ENCODE measurements around the gene ZFP42. TPM values are rescaled to one million over a fixed set of nuclear protein-coding genes. Genes with fewer than 3 reads are reported as not detected.
"Not testable (repeated sequence)": the region's sequence is repeated elsewhere in the genome, so short reads cannot be mapped to it uniquely, and the experiment has no call there.

The ZFP42 gene
- total RNA-seq, 2 experiments from 2014 or later, result not detected

GRCh38 chr4:188032583-188032982 is 37.0 kb downstream of the ZFP42 start:
- H3K27ac Mint-ChIP-seq, result no peak overlapping the region
- ATAC-seq, result no peak
- no peak overlapping the region for H3K4me3 Mint-ChIP-seq
- H3K36me3 Mint-ChIP-seq, result no peaks in the 10 kb centered on the region
- H3K9me3 Mint-ChIP-seq (ENCODE audit: low read depth), result peaks cover 11% of the 10 kb centered on the region
- peaks cover 3% of the 10 kb centered on the region for H3K27me3 Mint-ChIP-seq
- no peak for DNase-seq
- CTCF ChIA-PET, result no interaction called here
- no peaks in the 10 kb centered on the region for H3K4me1 Mint-ChIP-seq

GRCh38 chr4:188037003-188037713 is 41.6 kb downstream of the ZFP42 start:
- Mint-ChIP-seq H3K4me3 (no peak overlapping the region), H3K4me1 (no peaks in the 10 kb centered on the region), H3K27ac (no peak overlapping the region), H3K27me3 (no peaks in the 10 kb centered on the region), H3K9me3 (ENCODE audit: low read depth) (peaks cover 5% of the 10 kb centered on the region), H3K36me3 (no peaks in the 10 kb centered on the region)
- CTCF ChIA-PET, result no interaction called here
- DNase-seq, result no peak
- no peak for ATAC-seq

- Mint-ChIP-seq H3K36me3 (no peaks in the 10 kb centered on the region), H3K9me3 (ENCODE audit: low read depth) (peaks cover 11% of the 10 kb centered on the region), H3K4me3 (no peak overlapping the region), H3K27ac (no peak overlapping the region), H3K27me3 (no peaks in the 10 kb centered on the region), H3K4me1 (no peaks in the 10 kb centered on the region)
- ATAC-seq (no peak), DNase-seq (no peak)
- CTCF ChIA-PET, result no interaction called here
Measured at GRCh38 chr4:188041721-188042120, 46.1 kb downstream of the ZFP42 start.

- CTCF ChIA-PET, result no interaction called here
- Mint-ChIP-seq H3K27ac (no peak overlapping the region), H3K4me3 (no peak overlapping the region), H3K9me3 (ENCODE audit: low read depth) (peaks cover 11% of the 10 kb centered on the region), H3K36me3 (no peaks in the 10 kb centered on the region), H3K27me3 (no peaks in the 10 kb centered on the region), H3K4me1 (no peaks in the 10 kb centered on the region)
- DNase-seq (no peak), ATAC-seq (no peak)
Measured at GRCh38 chr4:188042191-188042590, 46.6 kb downstream of the ZFP42 start.

- H3K4me1 Mint-ChIP-seq, result no peaks in the 10 kb centered on the region
- no peak overlapping the region for H3K4me3 Mint-ChIP-seq
- H3K27me3 Mint-ChIP-seq, result no peaks in the 10 kb centered on the region
- no peak for ATAC-seq
- CTCF ChIA-PET, result no interaction called here
- H3K36me3 Mint-ChIP-seq, result no peaks in the 10 kb centered on the region
- peaks cover 11% of the 10 kb centered on the region for H3K9me3 Mint-ChIP-seq (ENCODE audit: low read depth)
- DNase-seq, result no peak
- H3K27ac Mint-ChIP-seq, result no peak overlapping the region
Measured at GRCh38 chr4:188043154-188043553, 47.6 kb downstream of the ZFP42 start.

GRCh38 chr4:188045461-188045860 is 49.9 kb downstream of the ZFP42 start:
- CTCF ChIA-PET; H3K9me3 Mint-ChIP-seq (ENCODE audit: low read depth); DNase-seq; H3K4me1 Mint-ChIP-seq; H3K27me3 Mint-ChIP-seq; ATAC-seq; H3K4me3 Mint-ChIP-seq; H3K36me3 Mint-ChIP-seq; H3K27ac Mint-ChIP-seq: not testable (repeated sequence)

- DNase-seq (no peak), ATAC-seq (no peak)
- Mint-ChIP-seq H3K27ac (no peak overlapping the region), H3K4me3 (no peak overlapping the region), H3K9me3 (ENCODE audit: low read depth) (peaks cover 8% of the 10 kb centered on the region), H3K4me1 (no peaks in the 10 kb centered on the region), H3K27me3 (no peaks in the 10 kb centered on the region), H3K36me3 (no peaks in the 10 kb centered on the region)
- CTCF ChIA-PET, result no interaction called here
Measured at GRCh38 chr4:188046657-188047056, 51.1 kb downstream of the ZFP42 start.

GRCh38 chr4:188053302-188053701 is 57.7 kb downstream of the ZFP42 start:
- no peak for DNase-seq
- no peaks in the 10 kb centered on the region for H3K4me1 Mint-ChIP-seq
- H3K9me3 Mint-ChIP-seq (ENCODE audit: low read depth), result peaks cover 7% of the 10 kb centered on the region
- no peaks in the 10 kb centered on the region for H3K36me3 Mint-ChIP-seq
- ATAC-seq, result no peak
- no peak overlapping the region for H3K27ac Mint-ChIP-seq
- CTCF ChIA-PET, result no interaction called here
- no peak overlapping the region for H3K4me3 Mint-ChIP-seq
- H3K27me3 Mint-ChIP-seq, result no peaks in the 10 kb centered on the region

Other genes with a start within 250 kb of the ZFP42 start
- not detected for gene TRIML2, start 113.8 kb downstream of the ZFP42 start, total RNA-seq
- not detected for gene TRIML1, start 143.7 kb downstream of the ZFP42 start, total RNA-seq

All from activated CD8-positive, alpha-beta memory T cell treated with anti-CD3 and anti-CD28 coated beads, Interleukin-2, amount 10 ng/mL, durations not matched to agents 7 days and 5 days (primary cell).